GM20000 (cell line): ENCODE data around the gene FAM72C.
"Not testable (repeated sequence)": the region's sequence is repeated elsewhere in the genome, so short reads cannot be mapped to it uniquely, and the experiment has no call there.

ENCODE experiments used
- DNase-seq: peaks from one replicate; pipeline ENCODE4 v3.0.0; 2012; ENCODE audit warnings: low spot score

FAM72C gene

GRCh38 chr1:143984721-143985473 lies 13.1 kb upstream of the FAM72C start:
- DNase-seq = not testable (repeated sequence)

- DNase-seq = not testable (repeated sequence)
These were observed 2.6 kb upstream of the FAM72C start for GRCh38 chr1:143974416-143974815.

- DNase-seq = not testable (repeated sequence)
These were observed 2.2 kb upstream of the FAM72C start for GRCh38 chr1:143973876-143974414.

- not testable (repeated sequence) for DNase-seq
These were observed 1.1 kb upstream of the FAM72C start for GRCh38 chr1:143972753-143973326.

- not testable (repeated sequence) for DNase-seq
These were observed 5.9 kb downstream of the FAM72C start for GRCh38 chr1:143965860-143966259.

- not testable (repeated sequence) for DNase-seq
These were observed 7.5 kb downstream of the FAM72C start for GRCh38 chr1:143964294-143964693.

GRCh38 chr1:143955930-143956329 lies 15.9 kb downstream of the FAM72C start:
- not testable (repeated sequence) for DNase-seq

GRCh38 chr1:143952913-143953312 lies 18.9 kb downstream of the FAM72C start:
- not testable (repeated sequence) for DNase-seq

DNA sequence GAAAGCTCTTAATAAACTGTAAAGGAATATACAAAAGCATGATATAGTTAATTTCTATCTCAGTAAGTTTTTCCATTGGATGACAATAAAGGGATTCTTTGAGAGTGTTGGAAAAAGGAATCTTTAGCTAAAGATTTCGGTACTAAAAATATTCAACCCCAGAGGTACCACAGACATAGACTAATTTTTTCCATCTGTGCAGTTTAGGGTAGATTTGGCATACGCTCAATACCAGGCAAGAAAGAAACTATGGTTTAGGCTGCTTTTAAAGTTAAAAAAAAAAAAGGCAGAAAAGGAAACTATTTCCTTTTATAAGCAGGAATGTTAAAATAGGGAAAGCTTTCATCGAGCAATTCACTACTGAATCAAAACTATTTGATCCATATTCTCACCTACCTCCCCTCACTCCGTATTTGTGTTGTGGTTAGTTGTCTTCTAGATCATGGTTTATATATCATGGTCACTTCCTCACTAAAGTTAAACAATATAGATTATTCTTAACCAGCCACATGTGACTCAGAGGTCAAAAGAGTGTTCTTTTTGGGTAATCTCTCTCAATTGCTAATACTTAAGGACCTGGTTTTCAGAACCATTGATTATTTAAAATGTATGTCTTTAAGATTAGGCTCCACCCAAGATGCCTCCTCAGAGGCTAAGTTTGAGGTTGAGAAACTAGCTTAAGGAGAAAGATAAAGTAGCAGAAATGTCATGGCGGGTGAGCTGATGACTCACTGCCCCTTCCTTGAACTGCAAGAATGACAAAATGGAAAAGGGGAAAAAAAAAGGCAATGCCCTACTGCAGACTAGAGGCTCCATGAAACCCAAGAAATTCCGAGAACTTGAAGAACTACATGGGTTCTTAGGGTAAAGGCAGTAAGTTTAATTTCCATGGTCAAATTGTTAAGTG lies 20.0 kb downstream of the FAM72C start:
- not testable (repeated sequence) for DNase-seq

GRCh38 chr1:143947749-143948148 lies 24.0 kb downstream of the FAM72C start:
- DNase-seq = not testable (repeated sequence)

DNA sequence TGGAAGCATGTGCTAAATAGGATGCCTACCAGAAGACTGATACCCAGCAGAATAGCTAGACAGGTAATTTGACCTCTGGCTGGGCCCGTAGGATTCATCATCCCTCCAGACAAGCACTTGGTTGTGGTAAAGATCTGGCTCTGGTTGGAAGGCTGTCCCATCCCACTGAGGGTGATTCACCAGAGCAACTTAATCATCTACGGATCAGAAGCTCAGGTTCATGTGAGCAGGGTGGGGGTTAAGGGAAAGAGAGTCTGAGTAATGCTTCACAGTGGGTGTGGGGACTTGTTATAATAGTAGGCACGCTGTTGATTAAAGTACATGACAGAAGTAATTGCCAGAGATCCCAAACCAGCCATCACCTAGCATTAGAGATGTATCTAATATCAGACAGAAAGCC lies 26.5 kb downstream of the FAM72C start:
- DNase-seq = not testable (repeated sequence)

- DNase-seq = not testable (repeated sequence)
These were observed 27.1 kb downstream of the FAM72C start for GRCh38 chr1:143944576-143945240.

GRCh38 chr1:143943319-143943978 lies 28.3 kb downstream of the FAM72C start:
- not testable (repeated sequence) for DNase-seq

DNA sequence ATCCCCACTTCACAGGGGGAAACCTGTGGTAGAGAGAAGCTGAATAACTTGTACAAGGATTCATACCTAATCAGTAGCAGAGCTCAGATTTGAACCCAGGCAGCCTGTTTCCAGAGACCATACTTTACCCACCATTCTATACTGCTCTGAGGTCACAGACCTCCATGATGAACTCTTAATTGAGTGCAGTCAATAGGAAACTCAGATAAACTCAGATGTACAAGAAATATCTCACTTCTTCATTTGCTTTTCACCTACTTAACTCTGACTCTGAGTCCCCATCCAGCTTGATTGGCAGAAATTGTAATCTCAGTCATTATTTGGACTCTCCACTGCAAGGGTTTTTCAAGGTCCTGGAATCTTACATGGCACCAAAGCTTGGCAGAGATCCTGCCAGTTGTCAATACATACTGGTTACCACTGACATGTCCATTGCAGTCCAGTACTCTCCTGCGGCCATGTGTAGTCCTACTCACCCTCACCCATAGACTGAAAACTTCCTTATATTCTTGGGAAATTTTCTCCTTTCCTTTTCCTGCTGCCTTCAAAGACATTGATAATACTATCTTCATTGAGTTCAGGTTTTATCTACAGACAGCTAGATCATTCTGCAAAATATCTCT lies 29.4 kb downstream of the FAM72C start:
- not testable (repeated sequence) for DNase-seq

DNA sequence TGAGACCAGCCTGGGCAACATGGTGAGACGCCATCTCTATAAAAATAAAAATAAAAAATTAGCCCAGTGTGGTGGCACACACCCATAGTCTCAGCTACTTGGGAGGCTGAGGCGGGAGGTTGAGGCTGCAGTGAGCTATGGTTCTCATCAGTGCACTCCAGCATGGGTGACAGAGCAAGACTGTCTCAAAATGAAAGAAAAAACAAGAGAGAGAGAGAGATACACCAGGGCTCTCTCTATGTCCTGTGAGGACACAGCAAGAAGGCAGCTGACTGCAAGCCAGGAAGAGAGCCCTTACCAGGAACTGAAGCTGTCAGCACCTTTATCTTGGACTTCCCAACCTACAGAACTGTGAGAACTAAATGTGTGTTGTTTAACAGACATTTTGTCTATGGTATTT lies 32.1 kb downstream of the FAM72C start:
- DNase-seq = not testable (repeated sequence)

DNA sequence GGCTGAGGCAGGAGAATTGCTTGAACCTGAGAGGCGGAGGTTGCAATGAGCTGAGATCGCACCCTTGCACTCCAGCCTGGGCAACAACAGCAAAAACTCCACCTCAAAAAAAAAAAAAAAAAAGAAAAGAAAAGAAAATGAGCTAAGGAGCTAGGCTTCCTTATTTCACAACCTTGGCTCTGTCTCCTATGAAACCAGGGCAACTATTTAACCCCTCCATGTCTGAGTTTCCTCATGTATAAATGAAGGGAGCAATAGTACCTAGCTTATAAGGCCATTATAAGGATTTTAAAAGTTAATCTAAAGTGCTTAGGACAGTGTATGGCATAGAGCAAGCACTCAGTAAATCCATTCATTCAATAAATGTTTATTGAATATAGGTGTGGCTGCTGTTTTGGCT lies 32.9 kb downstream of the FAM72C start:
- not testable (repeated sequence) for DNase-seq

DNA sequence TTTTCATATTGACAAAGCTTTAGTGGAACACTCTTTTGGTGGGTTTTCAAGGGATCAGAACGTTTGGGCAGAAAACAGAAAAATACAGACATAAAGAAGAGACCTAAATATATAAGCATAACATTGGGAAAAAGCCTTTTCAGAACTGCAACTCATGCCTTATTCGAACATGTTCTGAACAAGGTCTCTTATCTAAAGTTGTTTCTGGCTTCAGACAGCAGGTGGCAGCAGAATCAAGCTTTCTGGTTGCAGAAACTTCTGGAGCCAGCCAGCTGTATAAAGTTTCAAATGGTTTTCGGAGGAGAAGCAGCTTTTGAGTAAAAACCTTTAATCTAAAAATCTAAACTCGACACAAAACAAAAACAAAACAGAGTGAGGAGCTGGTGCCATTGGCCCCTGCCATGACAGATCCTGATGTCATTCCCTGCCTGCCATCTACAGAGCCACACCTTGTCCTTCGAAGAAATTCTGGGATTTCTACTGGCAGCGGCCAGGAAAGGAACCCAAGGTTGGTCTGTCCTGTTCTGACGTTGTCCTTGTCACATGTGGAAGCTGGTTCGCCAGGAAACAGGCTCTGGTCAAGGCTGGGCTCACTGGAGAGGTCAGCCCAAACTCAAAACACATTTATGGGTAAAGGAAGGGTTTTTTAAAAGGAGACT lies 35.2 kb downstream of the FAM72C start:
- not testable (repeated sequence) for DNase-seq

DNA sequence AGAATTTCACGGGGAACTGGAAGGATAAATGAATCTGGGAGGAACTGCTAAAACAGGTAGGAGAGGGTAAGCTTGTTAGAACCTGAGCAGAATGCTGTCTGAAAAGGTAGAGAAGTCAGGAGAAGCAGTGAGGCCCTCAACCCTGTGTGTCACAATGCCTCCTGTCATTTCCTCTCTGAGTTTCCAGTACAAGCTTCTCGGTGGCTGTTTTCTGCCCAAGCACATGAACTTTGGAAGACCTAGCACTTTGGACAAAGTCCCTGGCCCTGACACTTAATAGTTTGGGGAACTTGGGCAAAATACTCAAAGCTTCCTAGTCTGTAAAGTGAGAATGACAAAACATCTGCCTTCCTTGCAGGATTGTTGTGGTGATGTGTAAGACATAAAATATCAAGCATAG lies 52.7 kb downstream of the FAM72C start:
- DNase-seq = not testable (repeated sequence)

GRCh38 chr1:143918552-143918951 lies 53.2 kb downstream of the FAM72C start:
- not testable (repeated sequence) for DNase-seq

DNA sequence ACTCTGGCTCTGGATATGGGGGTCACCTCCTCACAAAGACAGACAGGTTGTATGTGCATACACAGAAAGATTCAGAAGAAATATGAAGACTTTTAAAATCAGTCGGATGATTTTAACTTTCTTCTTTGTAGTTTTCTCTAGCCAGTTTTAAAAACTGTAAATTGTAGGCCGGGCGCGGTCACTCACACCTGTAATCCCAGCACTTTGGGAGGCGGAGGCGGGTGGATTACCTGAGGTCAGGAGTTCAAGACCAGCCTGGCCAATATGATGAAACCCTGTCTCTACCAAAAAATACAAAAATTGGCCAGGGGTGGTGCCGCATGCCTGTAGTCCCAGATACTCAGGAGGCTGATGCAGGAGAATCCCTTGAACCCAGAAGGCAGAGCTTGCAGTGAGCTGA lies 58.1 kb downstream of the FAM72C start:
- not testable (repeated sequence) for DNase-seq
